Measurements from ENCODE around the gene BLTP2.

Gene BLTP2

GRCh38 chr17:28597606-28598383 lies 47.2 kb downstream of the BLTP2 start:
- DNase-seq, result no peak

All from NCI-H2107 (cell line).